ENCODE results near the gene AFAP1L2.

AFAP1L2 gene

GRCh38 chr10:114290038-114290437 is 114.3 kb downstream of the AFAP1L2 start:
- no peak for TF ChIP-seq CTCF (IDR thresholded peaks at IDR 0.05; ENCODE audit: low read depth, low read length)

GRCh38 chr10:114289096-114289436 is 115.2 kb downstream of the AFAP1L2 start:
- Histone ChIP-seq H3K27ac (no peak overlapping the region), H3K36me3 (no peaks in the 10 kb centered on the region), H3K9me3 (ENCODE audit: severe bottlenecking) (no peaks in the 10 kb centered on the region), H3K4me3 (ENCODE audit: low read depth, low read length) (no peak overlapping the region), H3K27me3 (ENCODE audit: insufficient read depth, low read depth, severe bottlenecking) (no peaks in the 10 kb centered on the region)
- no peak for TF ChIP-seq CTCF (IDR thresholded peaks at IDR 0.05; ENCODE audit: low read depth, low read length)
- no peak for DNase-seq

More at GRCh38 chr10:114290038-114290437, 114.3 kb downstream of the AFAP1L2 start:
- no peak overlapping the region for H3K27ac ChIP-seq
- no peaks in the 10 kb centered on the region for H3K9me3 ChIP-seq (ENCODE audit: severe bottlenecking)
- H3K27me3 ChIP-seq (ENCODE audit: insufficient read depth, low read depth, severe bottlenecking): no peaks in the 10 kb centered on the region
- H3K36me3 ChIP-seq: no peaks in the 10 kb centered on the region
- no peak for DNase-seq
- H3K4me3 ChIP-seq (ENCODE audit: low read depth, low read length): no peak overlapping the region

GRCh38 chr10:114288424-114289095 is 115.7 kb downstream of the AFAP1L2 start:
- Histone ChIP-seq H3K36me3 (no peaks in the 10 kb centered on the region), H3K27me3 (ENCODE audit: insufficient read depth, low read depth, severe bottlenecking) (no peaks in the 10 kb centered on the region), H3K27ac (no peak overlapping the region), H3K9me3 (ENCODE audit: severe bottlenecking) (no peaks in the 10 kb centered on the region), H3K4me3 (ENCODE audit: low read depth, low read length) (no peak overlapping the region)
- DNase-seq: no peak
- TF ChIP-seq CTCF (IDR thresholded peaks at IDR 0.05; ENCODE audit: low read depth, low read length): no peak

GRCh38 chr10:114286921-114287320 is 117.4 kb downstream of the AFAP1L2 start:
- no peak for TF ChIP-seq CTCF (IDR thresholded peaks at IDR 0.05; ENCODE audit: low read depth, low read length)
- no peak overlapping the region for H3K4me3 ChIP-seq (ENCODE audit: low read depth, low read length)
- no peak for DNase-seq
- no peaks in the 10 kb centered on the region for H3K27me3 ChIP-seq (ENCODE audit: insufficient read depth, low read depth, severe bottlenecking)
- no peaks in the 10 kb centered on the region for H3K36me3 ChIP-seq
- H3K9me3 ChIP-seq (ENCODE audit: severe bottlenecking): no peaks in the 10 kb centered on the region
- H3K27ac ChIP-seq: no peak overlapping the region

- TF ChIP-seq CTCF (IDR thresholded peaks at IDR 0.05; ENCODE audit: low read depth, low read length): no peak
Observed at GRCh38 chr10:114285961-114286441, 118.3 kb downstream of the AFAP1L2 start.

More at GRCh38 chr10:114285961-114286441, 118.3 kb downstream of the AFAP1L2 start:
- H3K27me3 ChIP-seq (ENCODE audit: insufficient read depth, low read depth, severe bottlenecking): no peaks in the 10 kb centered on the region
- H3K36me3 ChIP-seq: no peaks in the 10 kb centered on the region
- H3K27ac ChIP-seq: no peak overlapping the region
- no peaks in the 10 kb centered on the region for H3K9me3 ChIP-seq (ENCODE audit: severe bottlenecking)
- DNase-seq: no peak
- no peak overlapping the region for H3K4me3 ChIP-seq (ENCODE audit: low read depth, low read length)
